Measurements from ENCODE around the gene COBL.

DNA sequence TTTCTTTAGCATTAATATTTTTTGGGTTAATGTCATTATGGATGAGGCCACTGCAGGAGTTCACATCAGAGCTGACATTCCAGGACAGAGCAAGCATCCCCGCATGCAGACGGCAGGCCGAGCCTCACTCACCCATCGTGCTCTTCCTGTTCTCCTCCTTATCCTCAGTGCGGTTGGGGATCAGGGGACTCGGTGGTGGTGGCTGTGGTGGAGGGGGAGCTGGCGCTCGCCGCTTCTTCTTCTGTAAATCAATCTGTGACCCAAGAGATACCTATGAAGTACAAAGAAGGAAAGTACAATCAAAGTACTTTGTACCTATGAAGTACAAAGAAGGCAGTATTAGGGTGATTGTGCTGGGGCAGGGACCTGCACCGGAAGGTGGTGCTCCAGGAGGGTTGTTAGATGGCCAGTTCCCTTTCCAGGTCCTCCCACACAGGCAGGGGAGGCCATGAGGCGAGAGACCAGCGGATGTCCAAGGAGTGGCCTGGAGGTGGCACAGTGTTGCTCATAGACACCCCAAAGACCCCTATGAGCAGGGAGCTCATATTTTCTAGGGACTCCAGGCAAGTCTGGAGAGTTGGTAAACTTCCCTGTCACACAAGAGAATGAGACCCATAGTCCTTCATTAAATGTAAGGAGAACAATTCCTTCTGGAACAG is 231.4 kb downstream of the COBL start:
- TF ChIP-seq, protein P1, sequence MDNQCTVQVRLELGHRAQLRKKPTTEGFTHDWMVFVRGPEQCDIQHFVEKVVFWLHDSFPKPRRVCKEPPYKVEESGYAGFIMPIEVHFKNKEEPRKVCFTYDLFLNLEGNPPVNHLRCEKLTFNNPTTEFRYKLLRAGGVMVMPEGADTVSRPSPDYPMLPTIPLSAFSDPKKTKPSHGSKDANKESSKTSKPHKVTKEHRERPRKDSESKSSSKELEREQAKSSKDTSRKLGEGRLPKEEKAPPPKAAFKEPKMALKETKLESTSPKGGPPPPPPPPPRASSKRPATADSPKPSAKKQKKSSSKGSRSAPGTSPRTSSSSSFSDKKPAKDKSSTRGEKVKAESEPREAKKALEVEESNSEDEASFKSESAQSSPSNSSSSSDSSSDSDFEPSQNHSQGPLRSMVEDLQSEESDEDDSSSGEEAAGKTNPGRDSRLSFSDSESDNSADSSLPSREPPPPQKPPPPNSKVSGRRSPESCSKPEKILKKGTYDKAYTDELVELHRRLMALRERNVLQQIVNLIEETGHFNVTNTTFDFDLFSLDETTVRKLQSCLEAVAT (IDR thresholded peaks at IDR 0.05): no peak
- TF ChIP-seq, protein P2, sequence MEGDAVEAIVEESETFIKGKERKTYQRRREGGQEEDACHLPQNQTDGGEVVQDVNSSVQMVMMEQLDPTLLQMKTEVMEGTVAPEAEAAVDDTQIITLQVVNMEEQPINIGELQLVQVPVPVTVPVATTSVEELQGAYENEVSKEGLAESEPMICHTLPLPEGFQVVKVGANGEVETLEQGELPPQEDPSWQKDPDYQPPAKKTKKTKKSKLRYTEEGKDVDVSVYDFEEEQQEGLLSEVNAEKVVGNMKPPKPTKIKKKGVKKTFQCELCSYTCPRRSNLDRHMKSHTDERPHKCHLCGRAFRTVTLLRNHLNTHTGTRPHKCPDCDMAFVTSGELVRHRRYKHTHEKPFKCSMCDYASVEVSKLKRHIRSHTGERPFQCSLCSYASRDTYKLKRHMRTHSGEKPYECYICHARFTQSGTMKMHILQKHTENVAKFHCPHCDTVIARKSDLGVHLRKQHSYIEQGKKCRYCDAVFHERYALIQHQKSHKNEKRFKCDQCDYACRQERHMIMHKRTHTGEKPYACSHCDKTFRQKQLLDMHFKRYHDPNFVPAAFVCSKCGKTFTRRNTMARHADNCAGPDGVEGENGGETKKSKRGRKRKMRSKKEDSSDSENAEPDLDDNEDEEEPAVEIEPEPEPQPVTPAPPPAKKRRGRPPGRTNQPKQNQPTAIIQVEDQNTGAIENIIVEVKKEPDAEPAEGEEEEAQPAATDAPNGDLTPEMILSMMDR (IDR thresholded peaks at IDR 0.05 in 2 of 3, conservative IDR thresholded peaks at IDR 0.05 in 1 of 3; ENCODE audit: insufficient read depth in 2 of 3, low read depth in 1 of 3, low read length in 3 of 3): no peak
- no peak for TF ChIP-seq POLR2AphosphoS5 (IDR thresholded peaks at IDR 0.05; ENCODE audit: control insufficient read depth, insufficient read depth, low read depth, low read length)
- no peak for TF ChIP-seq YY1 (IDR thresholded peaks at IDR 0.05; ENCODE audit: borderline replicate concordance in 1 of 3, control insufficient read depth in 1 of 3, extremely low read depth in 1 of 3, insufficient read depth in 3 of 3, insufficient read length in 1 of 3, insufficient replicate concordance in 2 of 3, low read depth in 1 of 3, low read length in 2 of 3)
- no peak for TF ChIP-seq MAFK (IDR thresholded peaks at IDR 0.05; ENCODE audit: low read length)
